22Rv1 (cell line): ENCODE measurements around the gene ARHGEF28.

ENCODE experiments used
- ZFX ChIP-seq: fragments of 450-650 bp; IDR thresholded peaks from 2 replicates; pipeline ENCODE4 v1.6.1; 2017; ENCODE audit warnings: antibody characterized with exemption, borderline replicate concordance
- TF ChIP-seq, protein P1 (sequence below): fragments of 450-650 bp; IDR thresholded peaks from 2 replicates; pipeline ENCODE4 v1.5.1; 2017; ENCODE audit warnings: mild to moderate bottlenecking

DNA sequence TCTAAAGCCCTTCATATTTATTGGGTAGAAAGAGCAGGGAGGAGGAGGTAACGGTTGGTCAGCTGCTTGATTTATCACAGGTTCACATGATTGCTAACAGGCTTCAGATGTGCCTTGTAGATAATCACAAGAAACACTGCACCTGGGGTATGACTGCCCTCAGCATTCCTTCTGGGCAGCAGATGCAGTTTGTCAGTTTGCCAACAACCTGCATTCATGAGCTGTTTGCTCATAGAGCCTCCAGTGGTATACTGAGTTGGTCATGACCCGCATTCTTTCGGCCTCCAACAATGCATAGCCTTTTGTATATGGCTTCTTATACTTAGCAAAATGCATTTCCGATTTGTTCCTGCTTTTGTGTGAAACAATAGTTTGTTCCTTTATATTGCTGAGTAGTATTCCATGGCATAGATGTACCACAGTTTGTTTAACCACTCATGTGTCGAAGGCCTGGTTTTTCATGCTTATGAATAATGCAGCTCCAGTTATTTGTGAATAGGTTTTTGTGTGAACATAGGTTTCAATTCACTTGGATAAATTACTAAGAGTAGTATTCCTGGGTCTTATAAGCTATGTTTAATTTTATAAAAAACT lies 83.6 kb downstream of the ARHGEF28 start:
- TF ChIP-seq, protein P1, sequence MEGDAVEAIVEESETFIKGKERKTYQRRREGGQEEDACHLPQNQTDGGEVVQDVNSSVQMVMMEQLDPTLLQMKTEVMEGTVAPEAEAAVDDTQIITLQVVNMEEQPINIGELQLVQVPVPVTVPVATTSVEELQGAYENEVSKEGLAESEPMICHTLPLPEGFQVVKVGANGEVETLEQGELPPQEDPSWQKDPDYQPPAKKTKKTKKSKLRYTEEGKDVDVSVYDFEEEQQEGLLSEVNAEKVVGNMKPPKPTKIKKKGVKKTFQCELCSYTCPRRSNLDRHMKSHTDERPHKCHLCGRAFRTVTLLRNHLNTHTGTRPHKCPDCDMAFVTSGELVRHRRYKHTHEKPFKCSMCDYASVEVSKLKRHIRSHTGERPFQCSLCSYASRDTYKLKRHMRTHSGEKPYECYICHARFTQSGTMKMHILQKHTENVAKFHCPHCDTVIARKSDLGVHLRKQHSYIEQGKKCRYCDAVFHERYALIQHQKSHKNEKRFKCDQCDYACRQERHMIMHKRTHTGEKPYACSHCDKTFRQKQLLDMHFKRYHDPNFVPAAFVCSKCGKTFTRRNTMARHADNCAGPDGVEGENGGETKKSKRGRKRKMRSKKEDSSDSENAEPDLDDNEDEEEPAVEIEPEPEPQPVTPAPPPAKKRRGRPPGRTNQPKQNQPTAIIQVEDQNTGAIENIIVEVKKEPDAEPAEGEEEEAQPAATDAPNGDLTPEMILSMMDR: no peak
- TF ChIP-seq ZFX: no peak
